ENCODE data around the gene DCTPP1.
"Not testable (repeated sequence)": the region's sequence is repeated elsewhere in the genome, so short reads cannot be mapped to it uniquely, and the experiment has no call there.

Gene DCTPP1

DNA sequence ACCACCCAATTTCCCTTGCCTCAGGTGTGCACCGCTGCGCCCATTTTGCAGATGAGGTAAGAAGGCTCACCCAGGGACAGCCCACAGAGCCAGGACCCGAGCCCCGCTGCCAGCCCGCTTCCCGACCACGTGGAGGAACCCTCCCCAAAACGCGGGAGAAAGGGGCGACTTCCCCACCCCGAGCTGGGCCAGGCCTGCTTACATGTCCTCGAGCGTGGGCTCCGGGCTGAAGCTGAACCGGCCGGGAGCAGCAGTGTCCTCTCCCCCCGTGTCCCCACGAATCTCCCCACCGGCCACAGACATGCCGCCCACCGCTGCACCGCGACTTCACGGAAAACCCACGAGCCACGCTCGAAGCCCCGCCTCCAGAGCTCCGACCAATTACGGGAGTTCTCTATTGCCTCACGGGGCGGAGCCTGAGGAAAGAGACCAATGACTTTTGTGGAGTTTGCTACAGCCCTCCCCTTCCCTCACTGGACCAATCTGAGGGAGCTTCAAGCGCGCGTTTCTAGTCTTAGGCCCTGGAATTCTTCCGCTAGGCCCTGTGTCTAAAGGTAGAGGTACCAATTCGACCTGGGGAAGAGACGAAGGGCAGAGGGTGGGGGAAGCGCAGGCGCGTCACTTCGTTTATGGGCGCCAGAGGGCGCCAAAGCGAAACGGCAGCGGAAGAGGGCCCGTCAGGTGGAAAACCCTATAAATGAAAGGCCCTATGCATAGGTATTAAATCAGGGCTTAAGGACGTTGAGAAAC lies at the start of gene DCTPP1:
Gene DCTPP1, minus strand, starts transcription at position 353 of the 750 bp plus-strand sequence. Its CDS starts 50 bp downstream, at position 303.
- in situ Hi-C loops (cut with HindIII; ENCODE audit: low sequenced_read_pairs), result no loop called here

DNA sequence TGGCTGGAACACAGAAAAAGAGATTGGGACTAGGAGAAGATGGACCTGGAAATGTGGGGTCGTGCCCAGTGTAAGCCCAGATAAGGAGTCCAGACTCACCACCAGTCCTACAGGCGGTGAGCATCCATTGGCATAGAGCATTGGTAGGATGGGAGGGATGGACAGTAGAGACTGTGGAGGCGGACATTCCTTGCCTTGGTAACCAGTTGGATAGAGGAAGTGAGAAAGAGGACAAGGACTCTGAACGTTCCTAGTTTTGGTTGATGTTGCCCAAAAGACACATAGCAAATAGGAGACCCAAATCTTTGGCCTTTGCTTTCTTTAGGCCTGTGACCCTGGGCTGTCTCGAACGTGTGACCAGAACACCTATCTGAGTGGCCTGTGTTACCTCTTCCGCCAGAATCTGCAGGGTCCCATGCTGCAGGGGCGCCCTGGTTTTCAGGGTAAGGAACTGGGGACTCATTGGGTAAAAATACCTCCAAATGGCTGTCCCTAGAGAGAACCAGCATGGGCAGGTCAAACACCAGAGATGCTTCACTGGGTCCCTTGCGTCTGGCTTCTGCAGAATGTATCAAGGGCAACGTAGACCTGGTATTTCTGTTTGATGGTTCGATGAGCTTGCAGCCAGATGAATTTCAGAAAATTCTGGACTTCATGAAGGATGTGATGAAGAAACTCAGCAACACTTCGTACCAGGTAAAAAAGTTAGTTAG lies 49.1 kb upstream of the DCTPP1 start:
- in situ Hi-C loops (cut with HindIII; ENCODE audit: low sequenced_read_pairs), result no loop called here

DNA sequence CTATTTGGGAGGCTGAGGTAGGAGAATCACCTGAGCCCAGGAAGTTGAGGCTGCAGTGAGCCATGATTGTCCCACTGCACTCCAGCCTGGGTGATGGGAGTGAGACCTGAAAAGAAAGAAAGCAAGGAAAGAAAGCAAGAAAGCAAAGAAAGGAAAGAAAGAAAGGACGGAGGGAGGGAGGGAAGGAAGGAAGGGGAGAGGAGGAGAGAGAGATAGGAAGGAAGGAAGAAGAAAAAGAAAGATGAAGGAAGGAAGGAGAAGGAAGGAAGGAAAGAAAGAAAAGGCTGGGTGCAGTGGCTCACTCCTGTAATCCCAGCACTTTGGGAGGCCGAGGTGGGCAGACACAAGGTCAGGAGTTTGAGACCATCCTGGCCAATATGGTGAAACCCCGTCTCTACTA lies 47.9 kb upstream of the DCTPP1 start:
- in situ Hi-C loops (cut with HindIII; ENCODE audit: low sequenced_read_pairs), result not testable (repeated sequence)

- in situ Hi-C loops (cut with HindIII; ENCODE audit: low sequenced_read_pairs), result no loop called here
These were observed 47.2 kb upstream of the DCTPP1 start for GRCh38 chr16:30476991-30477390.

- in situ Hi-C loops (cut with HindIII; ENCODE audit: low sequenced_read_pairs), result no loop called here
These were observed 44.9 kb upstream of the DCTPP1 start for GRCh38 chr16:30474684-30475083.

DNA sequence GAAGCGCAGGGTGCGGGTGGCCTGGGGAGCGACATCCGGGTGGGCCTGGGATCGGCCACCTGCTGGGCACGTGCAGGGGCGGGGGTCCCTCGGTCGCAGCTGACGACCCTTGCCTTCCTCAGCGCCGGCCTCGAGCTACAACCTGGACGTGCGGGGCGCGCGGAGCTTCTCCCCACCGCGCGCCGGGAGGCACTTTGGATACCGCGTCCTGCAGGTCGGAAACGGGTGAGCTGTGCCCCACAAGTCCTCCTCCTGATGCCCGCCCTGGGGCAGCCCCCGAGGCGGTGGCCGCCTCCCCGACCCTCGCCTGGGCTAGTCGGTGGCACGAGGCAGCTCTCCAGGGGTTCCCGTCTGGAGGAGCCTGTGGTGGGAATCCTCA lies 44.2 kb upstream of the DCTPP1 start:
- in situ Hi-C loops (cut with HindIII; ENCODE audit: low sequenced_read_pairs), result no loop called here

GRCh38 chr16:30473231-30474073 lies 43.6 kb upstream of the DCTPP1 start:
- in situ Hi-C loops (cut with HindIII; ENCODE audit: low sequenced_read_pairs), result no loop called here

DNA sequence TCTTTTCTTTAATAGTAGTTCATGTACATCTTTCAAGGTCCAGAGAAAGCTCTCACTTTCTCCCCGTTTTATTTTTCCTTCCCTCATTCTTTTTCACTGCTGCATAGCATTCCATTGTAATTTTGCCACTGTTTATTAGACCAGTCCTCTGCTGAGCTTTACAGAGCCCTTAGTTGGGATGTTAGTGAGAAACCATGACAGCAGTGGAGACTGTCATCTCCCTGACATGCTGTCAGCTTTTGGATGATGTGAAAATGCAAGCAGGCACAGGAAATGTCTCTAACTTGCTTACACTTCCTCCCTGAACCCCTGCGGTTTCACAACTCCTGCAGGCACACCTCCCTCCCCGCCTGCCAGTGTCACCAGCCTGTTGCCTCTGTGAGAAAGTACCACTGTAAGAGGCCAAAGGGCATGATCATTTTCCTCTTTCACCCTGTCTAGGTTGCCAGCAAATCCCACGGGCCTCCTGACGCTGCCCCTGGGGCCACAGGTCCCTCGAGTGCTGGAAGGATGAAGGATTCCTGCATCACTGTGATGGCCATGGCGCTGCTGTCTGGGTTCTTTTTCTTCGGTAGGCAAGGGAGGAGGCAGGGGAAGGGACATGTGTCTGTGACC lies 42.6 kb upstream of the DCTPP1 start, which contains the start of gene ITGAL:
Gene ITGAL, plus strand, starts transcription at position 415 of the 615 bp plus-strand sequence. Its CDS starts 96 bp downstream, at position 511.
- in situ Hi-C loops (cut with HindIII; ENCODE audit: low sequenced_read_pairs), result no loop called here

DNA sequence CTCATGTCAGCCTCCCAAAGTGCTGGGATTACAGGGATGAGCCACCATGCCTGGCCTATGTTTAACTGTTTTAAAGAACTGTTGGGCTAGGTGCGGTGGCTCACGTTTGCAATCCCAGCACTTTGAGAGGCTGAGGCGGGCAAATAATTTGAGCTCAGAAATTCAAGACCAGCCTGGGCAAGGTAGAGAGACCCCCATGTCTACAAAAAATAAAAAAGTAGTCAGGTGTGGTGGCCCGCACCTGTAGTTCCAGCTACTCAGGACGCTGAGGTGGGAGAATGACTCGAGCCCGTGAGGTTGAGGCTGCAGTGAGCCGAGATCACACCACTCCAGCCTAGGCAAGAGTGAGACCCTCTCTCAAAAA lies 40.8 kb upstream of the DCTPP1 start:
- in situ Hi-C loops (cut with HindIII; ENCODE audit: low sequenced_read_pairs), result no loop called here

GRCh38 chr16:30470170-30470512 lies 40.3 kb upstream of the DCTPP1 start:
- in situ Hi-C loops (cut with HindIII; ENCODE audit: low sequenced_read_pairs), result no loop called here

DNA sequence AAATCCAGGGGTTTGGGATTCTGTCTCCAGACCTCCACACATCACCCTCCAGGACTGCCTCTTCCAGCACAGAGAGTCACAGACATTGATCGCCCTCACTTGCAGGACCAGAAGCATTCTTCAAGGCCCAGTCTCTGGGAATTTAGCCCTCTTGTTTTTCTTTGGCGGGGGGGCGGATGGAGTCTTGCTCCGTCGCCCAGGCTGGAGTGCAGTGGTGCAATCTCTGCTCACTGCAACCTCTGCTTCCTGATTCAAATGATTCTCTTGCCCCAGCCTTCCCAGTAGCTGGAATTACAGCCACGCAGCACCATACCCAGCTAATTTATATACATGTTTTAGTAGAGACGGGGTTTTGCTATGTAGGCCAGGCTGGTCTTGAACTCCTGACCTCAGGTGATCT lies 34.2 kb upstream of the DCTPP1 start:
- in situ Hi-C loops (cut with HindIII; ENCODE audit: low sequenced_read_pairs), result no loop called here

- in situ Hi-C loops (cut with HindIII; ENCODE audit: low sequenced_read_pairs), result not testable (repeated sequence)
These were observed 31.6 kb upstream of the DCTPP1 start for GRCh38 chr16:30461426-30461825.

DNA sequence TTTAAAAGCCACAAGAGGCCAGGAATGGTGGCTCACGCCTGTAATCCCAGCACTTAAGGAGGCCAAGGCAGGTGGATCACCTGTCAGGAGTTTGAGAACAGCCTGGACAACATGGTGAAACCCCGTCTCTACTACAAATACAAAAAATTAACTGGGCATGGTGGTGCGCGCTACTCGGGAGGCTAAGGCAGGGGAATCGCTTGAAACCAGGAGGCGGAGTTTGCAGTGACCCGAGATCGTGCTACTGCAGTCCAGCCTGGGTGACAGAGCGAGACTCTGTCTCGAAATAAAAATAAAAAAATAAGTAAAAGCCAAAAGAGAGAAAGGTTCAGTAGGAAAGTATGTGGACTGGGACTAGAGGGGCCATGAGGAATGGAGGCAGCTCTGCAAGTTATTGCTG lies 29.6 kb upstream of the DCTPP1 start:
- in situ Hi-C loops (cut with HindIII; ENCODE audit: low sequenced_read_pairs), result no loop called here

DNA sequence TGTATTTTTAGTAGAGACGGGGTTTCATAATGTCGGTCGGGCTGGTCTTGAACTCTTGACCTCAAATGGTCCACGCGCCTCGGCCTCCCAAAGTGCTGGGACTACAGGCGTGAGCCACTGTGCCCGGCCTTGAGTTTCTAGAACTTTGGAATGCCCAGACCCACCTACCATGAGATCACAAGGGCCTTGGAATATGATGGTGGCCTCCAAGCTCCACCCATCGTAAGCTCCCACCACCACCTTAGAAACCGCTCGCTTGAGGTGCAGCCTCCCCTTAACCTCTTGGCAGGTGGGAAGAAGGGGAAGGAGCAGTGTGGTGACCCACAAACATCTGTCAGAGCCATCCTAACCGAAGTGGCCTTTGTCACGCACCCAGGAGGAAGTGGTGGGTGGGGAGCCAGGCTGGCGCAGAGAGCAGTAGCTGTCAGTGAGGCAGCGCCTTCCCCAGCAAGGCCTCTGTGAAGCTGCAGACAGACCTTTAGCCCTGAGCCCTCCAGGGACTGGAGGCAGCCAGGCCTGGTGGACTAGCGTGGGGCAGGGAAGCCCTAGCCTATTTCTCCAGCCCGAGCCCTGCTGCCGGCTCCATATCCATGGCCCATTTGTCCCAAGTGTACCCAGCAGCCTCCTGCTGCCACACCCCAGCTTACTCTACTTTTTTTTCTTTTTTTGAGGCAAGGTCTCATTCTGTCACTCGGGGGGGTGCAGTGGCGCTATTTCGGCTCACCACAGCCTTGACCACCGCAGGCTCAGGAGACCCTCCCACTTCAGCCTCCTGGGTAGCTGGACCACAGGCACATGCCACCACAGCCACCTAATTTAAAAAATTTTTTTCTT lies 28.9 kb upstream of the DCTPP1 start:
- in situ Hi-C loops (cut with HindIII; ENCODE audit: low sequenced_read_pairs), result no loop called here

GRCh38 chr16:30457743-30458560 lies 28.1 kb upstream of the DCTPP1 start:
- in situ Hi-C loops (cut with HindIII; ENCODE audit: low sequenced_read_pairs), result no loop called here

DNA sequence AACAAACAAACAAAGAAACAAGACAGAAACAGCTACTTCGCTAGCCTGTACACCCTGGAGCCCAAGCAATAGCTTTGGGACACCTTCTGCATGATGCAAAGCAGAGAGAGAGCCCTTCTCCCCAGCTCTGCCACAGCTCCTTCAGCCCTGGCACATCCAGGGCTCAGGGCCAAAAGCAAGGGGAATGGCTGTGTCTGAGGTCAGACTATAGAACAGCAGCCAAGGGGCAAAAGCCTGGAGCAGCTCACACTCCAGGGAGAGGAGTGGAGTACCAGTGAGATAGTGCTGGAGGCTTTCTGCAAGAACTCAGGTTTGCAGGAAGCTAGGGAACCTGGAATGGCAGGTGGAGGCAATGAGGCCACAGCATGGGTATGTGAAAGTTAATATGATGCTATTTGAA lies 27.4 kb upstream of the DCTPP1 start:
- in situ Hi-C loops (cut with HindIII; ENCODE audit: low sequenced_read_pairs), result no loop called here

DNA sequence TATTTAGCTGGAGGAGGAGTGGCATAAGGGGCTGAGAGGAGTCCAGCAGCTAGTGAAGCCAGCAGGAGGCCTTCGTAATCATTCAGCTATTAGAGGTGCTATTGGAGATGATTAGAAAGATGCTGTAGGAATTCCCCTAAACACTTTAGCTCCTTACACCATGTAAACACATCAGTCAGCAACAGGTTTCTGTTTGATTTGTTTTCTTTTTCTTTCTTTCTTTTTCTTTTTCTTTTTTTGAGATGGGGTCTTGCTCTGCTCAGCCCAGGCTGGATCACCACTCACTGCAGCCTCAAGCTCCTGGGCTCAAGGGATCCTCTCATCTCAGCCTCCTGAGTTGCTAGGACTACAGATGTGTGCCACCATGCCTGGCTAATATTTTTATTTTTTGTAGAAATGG lies 26.5 kb upstream of the DCTPP1 start:
- in situ Hi-C loops (cut with HindIII; ENCODE audit: low sequenced_read_pairs), result no loop called here

- in situ Hi-C loops (cut with HindIII; ENCODE audit: low sequenced_read_pairs), result not testable (repeated sequence)
These were observed 23.1 kb upstream of the DCTPP1 start for GRCh38 chr16:30452709-30453580.

DNA sequence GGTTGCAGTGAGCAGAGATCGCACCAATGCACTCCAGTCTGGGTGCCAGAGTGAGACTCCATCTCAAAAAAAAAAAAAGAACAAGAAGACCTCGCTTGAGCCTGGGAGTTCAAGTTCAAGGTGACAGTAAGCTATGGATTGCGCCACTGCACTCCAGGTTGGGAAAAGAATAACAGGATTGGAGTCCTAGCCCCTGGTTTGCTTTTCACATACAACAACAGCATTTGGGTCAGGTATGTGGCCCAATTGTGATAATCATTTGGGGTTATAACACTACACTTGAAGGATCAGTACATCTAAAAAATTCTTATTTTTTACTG lies 19.2 kb upstream of the DCTPP1 start:
- in situ Hi-C loops (cut with HindIII; ENCODE audit: low sequenced_read_pairs), result no loop called here

Data from DLD1 (cell line).